ENCODE results near the gene RNF213. TPM values are rescaled to one million over a fixed set of nuclear protein-coding genes. Genes with fewer than 3 reads are reported as not detected.
"Not testable (repeated sequence)": the region's sequence is repeated elsewhere in the genome, so short reads cannot be mapped to it uniquely, and the experiment has no call there.

The RNF213 gene
- total RNA-seq, 1 donor from 2014 or later: 47.3 TPM

- H3K4me3 Mint-ChIP-seq: no peak overlapping the region
- peaks cover 7% of the 10 kb centered on the region for H3K9me3 Mint-ChIP-seq
- H3K4me1 Mint-ChIP-seq (ENCODE audit: unreplicated experiment): peaks cover 8% of the 10 kb centered on the region
- TF ChIP-seq, protein P1, sequence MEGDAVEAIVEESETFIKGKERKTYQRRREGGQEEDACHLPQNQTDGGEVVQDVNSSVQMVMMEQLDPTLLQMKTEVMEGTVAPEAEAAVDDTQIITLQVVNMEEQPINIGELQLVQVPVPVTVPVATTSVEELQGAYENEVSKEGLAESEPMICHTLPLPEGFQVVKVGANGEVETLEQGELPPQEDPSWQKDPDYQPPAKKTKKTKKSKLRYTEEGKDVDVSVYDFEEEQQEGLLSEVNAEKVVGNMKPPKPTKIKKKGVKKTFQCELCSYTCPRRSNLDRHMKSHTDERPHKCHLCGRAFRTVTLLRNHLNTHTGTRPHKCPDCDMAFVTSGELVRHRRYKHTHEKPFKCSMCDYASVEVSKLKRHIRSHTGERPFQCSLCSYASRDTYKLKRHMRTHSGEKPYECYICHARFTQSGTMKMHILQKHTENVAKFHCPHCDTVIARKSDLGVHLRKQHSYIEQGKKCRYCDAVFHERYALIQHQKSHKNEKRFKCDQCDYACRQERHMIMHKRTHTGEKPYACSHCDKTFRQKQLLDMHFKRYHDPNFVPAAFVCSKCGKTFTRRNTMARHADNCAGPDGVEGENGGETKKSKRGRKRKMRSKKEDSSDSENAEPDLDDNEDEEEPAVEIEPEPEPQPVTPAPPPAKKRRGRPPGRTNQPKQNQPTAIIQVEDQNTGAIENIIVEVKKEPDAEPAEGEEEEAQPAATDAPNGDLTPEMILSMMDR (conservative IDR thresholded peaks at IDR 0.05): no peak
- DNase-seq (ENCODE audit: extremely low spot score, unreplicated experiment): no peak
- H3K27me3 Mint-ChIP-seq: no peaks in the 10 kb centered on the region
- H3K27ac Mint-ChIP-seq: no peak overlapping the region
- peaks cover 37% of the 10 kb centered on the region for H3K36me3 Mint-ChIP-seq
These were observed 63.3 kb downstream of the RNF213 start for GRCh38 chr17:80323982-80324381.

- Mint-ChIP-seq H3K27me3 (no peaks in the 10 kb centered on the region), H3K9me3 (peaks cover 7% of the 10 kb centered on the region), H3K4me3 (no peak overlapping the region), H3K36me3 (peaks cover 30% of the 10 kb centered on the region), H3K4me1 (ENCODE audit: unreplicated experiment) (no peaks in the 10 kb centered on the region), H3K27ac (no peak overlapping the region)
- TF ChIP-seq, protein P1 (conservative IDR thresholded peaks at IDR 0.05): no peak
- no peak for DNase-seq (ENCODE audit: extremely low spot score, unreplicated experiment)
These were observed 66.9 kb downstream of the RNF213 start for GRCh38 chr17:80327518-80327917.

GRCh38 chr17:80328634-80329380 is 68.2 kb downstream of the RNF213 start:
- Mint-ChIP-seq H3K9me3 (no peaks in the 10 kb centered on the region), H3K27me3 (no peaks in the 10 kb centered on the region), H3K4me3 (no peak overlapping the region), H3K36me3 (peaks cover 22% of the 10 kb centered on the region), H3K27ac (no peak overlapping the region), H3K4me1 (ENCODE audit: unreplicated experiment) (no peaks in the 10 kb centered on the region)
- TF ChIP-seq, protein P1 (conservative IDR thresholded peaks at IDR 0.05): no peak
- DNase-seq (ENCODE audit: extremely low spot score, unreplicated experiment): no peak

GRCh38 chr17:80329421-80329820 is 68.8 kb downstream of the RNF213 start:
- H3K27ac Mint-ChIP-seq; H3K9me3 Mint-ChIP-seq; DNase-seq (ENCODE audit: extremely low spot score, unreplicated experiment); H3K4me3 Mint-ChIP-seq; H3K4me1 Mint-ChIP-seq (ENCODE audit: unreplicated experiment); H3K27me3 Mint-ChIP-seq: not testable (repeated sequence)
- peaks cover 19% of the 10 kb centered on the region for H3K36me3 Mint-ChIP-seq

- Mint-ChIP-seq H3K36me3 (peaks cover 16% of the 10 kb centered on the region), H3K9me3 (no peaks in the 10 kb centered on the region)
These were observed 69.6 kb downstream of the RNF213 start for GRCh38 chr17:80330276-80330675.

DNA sequence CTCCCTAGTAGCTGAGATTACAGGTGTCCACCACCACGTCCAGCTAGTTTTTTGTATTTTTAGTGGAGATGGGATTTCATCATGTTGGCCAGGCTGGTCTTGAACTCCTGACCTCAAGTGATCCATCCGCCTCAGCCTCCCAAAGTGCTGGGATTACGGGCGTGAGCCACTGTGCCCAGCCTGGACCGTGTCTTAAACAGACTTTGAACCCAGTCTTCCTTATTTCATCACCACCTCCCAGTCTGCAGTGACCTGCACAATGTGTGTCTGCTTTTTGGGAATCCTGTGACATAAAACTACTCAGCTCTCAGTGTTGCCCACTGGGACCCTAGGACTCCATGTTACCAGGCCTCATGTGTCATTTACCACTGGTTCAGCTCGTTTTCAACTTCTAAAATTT is 70.3 kb downstream of the RNF213 start:
- H3K27me3 Mint-ChIP-seq; DNase-seq (ENCODE audit: extremely low spot score, unreplicated experiment); H3K4me1 Mint-ChIP-seq (ENCODE audit: unreplicated experiment); H3K27ac Mint-ChIP-seq; H3K9me3 Mint-ChIP-seq; H3K4me3 Mint-ChIP-seq: not testable (repeated sequence)
- peaks cover 19% of the 10 kb centered on the region for H3K36me3 Mint-ChIP-seq

More at GRCh38 chr17:80330276-80330675, 69.6 kb downstream of the RNF213 start:
- TF ChIP-seq, protein P1 (conservative IDR thresholded peaks at IDR 0.05): no peak
- Mint-ChIP-seq H3K27ac (no peak overlapping the region), H3K4me1 (ENCODE audit: unreplicated experiment) (no peaks in the 10 kb centered on the region), H3K4me3 (no peak overlapping the region), H3K27me3 (no peaks in the 10 kb centered on the region)
- no peak for DNase-seq (ENCODE audit: extremely low spot score, unreplicated experiment)

Measured in type B pancreatic cell (in vitro differentiated cells).